Measurements from ENCODE around the gene NLGN1.

DNA sequence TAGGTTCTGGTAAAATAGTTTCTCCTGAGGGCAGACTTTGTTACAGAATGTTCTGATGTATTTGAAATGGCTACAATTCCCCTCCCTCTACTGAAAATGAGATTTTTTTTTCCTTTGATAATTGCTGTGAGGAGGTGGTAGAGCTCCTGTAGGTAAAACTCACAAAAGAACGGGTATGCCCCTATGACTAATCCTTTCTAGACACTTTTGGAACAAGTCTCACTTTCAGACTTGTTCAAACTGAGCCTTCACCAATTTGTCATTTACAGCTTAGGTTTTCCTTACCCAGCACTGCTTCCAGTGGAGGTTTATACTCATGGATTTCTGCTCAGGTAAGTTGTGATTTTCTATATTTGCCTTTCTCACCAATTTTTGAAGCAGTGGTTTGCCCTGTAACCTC lies 115.6 kb downstream of the NLGN1 start:
- TF ChIP-seq CTCF (IDR thresholded peaks at IDR 0.05) (no peak), EZH2 (IDR thresholded peaks at IDR 0.05) (no peak)
